Renal pelvis (tissue), 4 donors: ENCODE results near the gene STKLD1. TPM values are rescaled to one million over a fixed set of nuclear protein-coding genes. Genes with fewer than 3 reads are reported as not detected.

Source experiments
- DNase-seq: peaks from one replicate; pipeline ENCODE4 v3.0.0-alpha.2; 2013
- polyA plus RNA-seq, 3 donors: library from polyadenylated mRNA; unstranded; fragments of 120-200 nt; gene quantifications; one replicate each; pipeline ENCODE4 v1.2.1, GENCODE V29; 2013; ENCODE audit not compliant: insufficient read length in 3 of 3

STKLD1 gene
- polyA plus RNA-seq, 3 donors: 3.9 to 5.3 (median 4.6) TPM

- DNase-seq: no peak
Measured at GRCh38 chr9:133408042-133408441, 31.9 kb downstream of the STKLD1 start.

- DNase-seq: no peak
Measured at GRCh38 chr9:133415170-133415569, 39.0 kb downstream of the STKLD1 start.

- peak; percentile 87 for DNase-seq
Measured at GRCh38 chr9:133417541-133418461, 41.6 kb downstream of the STKLD1 start, which contains the start of gene REXO4. TSS of gene REXO4 (minus strand) at chr9:133418010. CDS start at chr9:133417844, 166 bp downstream.

- no peak for DNase-seq
Measured at GRCh38 chr9:133419005-133419404, 42.8 kb downstream of the STKLD1 start.

GRCh38 chr9:133420392-133420827 is 44.2 kb downstream of the STKLD1 start:
- no peak for DNase-seq

DNA sequence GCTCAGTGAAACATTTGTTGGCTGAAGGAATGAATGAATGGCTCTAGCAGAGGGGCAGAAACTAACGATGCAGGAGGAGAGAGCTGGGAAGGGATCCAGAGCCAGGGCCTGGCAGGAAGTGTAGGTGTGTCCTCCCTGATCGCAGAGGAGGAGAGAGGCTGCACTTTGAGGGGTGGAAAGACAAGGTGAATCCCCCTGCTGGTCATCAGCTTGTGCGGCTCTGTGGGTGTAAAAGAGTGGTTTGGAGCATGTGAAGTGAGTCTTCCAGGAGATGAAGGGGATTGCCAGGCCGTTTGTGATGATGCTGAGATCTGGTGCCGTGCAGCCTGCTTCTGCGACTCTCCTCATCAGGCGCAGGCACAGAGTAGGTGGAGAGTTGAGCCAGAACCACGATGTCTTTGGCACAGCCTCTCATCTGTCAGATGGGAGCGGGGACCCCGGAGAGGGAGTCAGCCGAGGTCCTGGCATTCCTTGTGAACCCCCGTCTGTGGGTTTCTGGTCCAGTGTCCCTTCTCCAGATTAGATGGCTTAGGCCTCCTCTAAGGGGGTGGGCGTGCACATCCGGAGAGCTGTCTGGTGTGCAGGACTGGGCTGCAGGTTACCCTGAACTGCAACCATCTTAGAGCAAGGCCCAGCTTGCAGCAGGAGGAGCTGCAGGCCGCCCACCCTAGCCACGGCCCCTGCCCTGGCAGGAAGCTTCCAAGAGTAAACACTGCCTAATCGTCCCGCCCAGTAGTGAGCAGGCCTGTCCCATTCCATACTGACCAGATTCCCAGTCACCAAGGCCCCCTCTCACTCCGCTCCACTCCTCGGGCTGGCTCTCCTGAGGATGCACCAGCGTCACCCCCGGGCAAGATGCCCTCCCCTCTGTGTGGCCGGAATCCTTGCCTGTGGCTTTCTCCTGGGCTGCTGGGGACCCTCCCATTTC is 45.7 kb downstream of the STKLD1 start, which contains the start of gene ADAMTS13:
Gene ADAMTS13, plus strand, starts transcription at position 753 of the 928 bp plus-strand sequence. Its CDS starts 77 bp downstream, at position 830.
- DNase-seq: no peak

DNA sequence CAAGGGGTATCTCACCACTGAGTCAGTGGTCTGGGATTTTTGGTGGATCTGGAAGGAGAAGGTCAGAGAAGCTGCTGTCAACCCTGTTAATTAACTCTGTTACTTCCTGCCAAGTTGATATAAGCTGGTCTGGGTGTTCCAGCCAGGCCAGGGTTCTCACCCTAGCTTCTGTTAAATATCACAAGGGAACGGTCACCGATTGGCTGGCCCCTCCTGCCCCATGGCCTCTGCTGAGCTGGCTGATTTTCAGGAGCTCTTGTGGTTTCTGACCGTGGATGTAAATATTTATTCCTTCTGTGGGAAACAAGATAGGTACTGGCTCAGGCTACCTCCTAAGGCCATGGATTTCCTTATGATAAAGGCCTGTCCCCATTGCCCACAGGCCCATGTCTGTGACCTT is 47.0 kb downstream of the STKLD1 start:
- no peak for DNase-seq

GRCh38 chr9:133424187-133424586 is 48.0 kb downstream of the STKLD1 start:
- no peak for DNase-seq

GRCh38 chr9:133425049-133425632 is 49.0 kb downstream of the STKLD1 start:
- no peak for DNase-seq

DNA sequence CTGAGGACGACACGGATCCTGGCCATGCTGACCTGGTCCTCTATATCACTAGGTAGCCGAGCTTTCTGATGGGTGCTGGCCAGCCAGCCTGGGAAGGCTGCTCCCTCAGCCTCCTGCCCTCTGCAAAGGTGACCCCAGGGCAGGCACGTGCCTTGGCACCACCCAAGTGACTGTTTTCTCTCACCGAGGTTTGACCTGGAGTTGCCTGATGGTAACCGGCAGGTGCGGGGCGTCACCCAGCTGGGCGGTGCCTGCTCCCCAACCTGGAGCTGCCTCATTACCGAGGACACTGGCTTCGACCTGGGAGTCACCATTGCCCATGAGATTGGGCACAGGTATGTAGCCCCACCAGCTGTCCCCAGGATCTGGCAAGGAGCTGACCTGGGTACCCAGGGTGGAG is 49.8 kb downstream of the STKLD1 start:
- no peak for DNase-seq

DNA sequence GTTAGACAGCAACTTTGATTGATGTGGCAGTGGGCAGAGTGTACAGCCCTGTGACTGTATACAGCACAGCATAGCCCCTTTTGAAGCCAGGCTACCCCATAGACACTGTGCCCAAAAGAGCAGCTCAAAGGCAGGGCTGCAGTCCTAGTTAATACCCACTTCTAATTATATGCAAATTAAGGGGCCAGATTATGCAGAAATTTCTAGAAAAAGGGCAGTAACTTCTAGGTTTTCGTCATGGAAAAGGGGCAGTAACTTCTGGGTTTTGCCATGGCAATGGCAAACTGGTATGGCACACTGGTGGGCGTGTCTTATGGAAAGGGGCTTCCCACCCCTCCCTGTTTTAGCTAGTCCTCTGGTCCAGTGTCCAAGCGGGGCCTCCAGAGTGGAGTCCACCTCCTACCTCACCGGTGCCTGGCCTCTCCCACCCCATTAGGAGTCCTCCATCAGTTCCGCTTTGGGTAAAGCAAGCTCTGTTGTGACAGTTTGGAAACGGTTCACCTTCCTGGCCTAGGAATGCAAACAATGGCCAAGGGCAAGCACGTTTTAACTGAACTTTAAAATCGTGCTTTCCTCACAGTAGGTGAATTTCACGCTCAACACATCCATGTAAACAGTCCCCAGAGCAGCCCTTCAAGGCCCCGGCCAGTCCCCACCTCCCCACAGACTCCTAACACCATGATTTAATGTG is 51.6 kb downstream of the STKLD1 start:
- DNase-seq: no peak

GRCh38 chr9:133428617-133429101 is 52.5 kb downstream of the STKLD1 start:
- peak; percentile 47 for DNase-seq

DNA sequence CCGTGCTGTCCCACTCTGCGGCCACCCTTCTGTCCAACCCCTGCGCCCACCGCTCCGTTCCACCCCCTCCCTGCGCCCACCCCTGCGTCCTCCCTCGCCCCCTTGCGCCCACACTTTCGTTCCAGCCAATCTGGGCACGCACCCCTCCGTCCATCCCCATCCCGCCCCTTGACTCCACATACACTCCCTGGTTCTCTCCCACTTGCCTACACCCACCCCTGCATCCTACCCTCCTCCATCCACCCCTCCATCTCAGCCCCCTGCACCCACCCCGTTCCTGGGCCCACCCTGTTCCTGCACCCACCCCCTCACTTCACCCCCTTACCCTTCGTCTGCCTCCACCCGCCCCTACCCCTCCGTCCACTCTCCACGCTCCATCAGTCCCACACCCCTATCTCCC is 53.0 kb downstream of the STKLD1 start:
- no peak for DNase-seq

DNA sequence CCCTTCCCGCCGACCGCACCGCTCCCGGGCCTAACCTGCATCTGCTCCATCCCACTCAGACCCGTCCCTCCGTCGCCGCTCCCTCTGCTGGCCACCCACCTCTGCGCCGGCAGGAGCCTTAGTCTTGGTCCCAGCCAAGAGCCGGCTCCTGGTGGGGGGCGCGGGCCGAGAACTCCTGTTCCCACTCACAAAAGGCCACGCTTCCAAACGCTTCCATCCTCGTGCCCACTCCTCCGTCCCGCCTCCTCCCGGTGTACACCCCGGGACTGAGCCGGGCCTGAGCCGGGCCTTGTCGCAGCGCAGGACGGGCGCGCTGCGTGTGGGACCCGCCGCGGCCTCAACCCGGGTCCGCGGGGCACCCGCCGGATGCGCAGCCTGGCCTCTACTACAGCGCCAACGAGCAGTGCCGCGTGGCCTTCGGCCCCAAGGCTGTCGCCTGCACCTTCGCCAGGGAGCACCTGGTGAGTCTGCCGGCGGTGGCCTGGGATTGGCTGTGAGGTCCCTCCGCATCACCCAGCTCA is 53.5 kb downstream of the STKLD1 start:
- DNase-seq: peak; percentile 57

GRCh38 chr9:133430244-133430643 is 54.1 kb downstream of the STKLD1 start:
- DNase-seq: no peak

DNA sequence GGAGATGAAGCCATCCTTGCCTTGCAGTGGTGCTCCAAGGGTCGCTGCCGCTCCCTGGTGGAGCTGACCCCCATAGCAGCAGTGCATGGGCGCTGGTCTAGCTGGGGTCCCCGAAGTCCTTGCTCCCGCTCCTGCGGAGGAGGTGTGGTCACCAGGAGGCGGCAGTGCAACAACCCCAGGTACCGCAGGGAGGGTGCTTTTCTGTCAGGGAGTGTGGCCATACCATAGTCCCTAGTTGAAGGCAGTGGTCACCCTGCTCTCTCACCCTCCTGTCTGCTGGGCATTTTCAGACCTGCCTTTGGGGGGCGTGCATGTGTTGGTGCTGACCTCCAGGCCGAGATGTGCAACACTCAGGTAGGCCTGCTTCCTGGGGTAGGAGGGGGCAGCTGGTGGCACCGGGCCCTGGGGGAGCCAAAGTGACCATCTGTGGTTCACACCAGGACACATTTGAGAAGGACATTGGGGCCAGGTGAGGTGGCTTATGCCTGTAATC is 57.2 kb downstream of the STKLD1 start:
- no peak for DNase-seq

DNA sequence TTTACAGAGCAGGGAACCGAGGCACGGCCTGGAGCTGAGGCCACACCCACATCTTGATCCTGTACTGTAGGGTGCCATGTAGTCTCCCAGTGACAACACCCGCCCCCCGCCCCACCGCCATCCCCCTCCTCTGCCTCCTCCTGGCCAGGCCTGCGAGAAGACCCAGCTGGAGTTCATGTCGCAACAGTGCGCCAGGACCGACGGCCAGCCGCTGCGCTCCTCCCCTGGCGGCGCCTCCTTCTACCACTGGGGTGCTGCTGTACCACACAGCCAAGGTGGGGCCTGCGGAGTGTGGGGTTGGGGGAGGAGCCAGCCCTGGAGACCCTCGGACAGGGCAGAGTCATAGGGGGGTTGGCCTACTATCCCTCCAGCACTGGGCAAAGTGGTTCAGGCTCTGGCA is 60.5 kb downstream of the STKLD1 start:
- DNase-seq: no peak

- no peak for DNase-seq
Measured at GRCh38 chr9:133437753-133438531, 61.8 kb downstream of the STKLD1 start.

DNA sequence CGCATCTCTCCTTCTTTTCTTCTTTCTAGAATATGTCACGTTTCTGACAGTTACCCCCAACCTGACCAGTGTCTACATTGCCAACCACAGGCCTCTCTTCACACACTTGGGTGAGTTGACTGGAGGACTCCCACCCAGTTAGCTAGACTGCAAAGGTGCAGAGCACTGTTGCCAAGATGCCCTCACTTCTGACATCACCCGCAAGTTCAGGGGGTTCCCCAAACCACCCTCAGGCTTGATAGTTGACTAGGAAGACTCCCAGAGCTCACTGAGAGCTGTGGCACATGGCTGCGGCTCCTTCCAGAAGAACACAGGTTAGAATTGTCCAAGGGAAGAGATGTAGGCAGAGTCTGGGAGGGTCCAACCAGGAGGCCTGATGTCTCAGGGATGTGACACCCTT is 63.2 kb downstream of the STKLD1 start:
- no peak for DNase-seq

DNA sequence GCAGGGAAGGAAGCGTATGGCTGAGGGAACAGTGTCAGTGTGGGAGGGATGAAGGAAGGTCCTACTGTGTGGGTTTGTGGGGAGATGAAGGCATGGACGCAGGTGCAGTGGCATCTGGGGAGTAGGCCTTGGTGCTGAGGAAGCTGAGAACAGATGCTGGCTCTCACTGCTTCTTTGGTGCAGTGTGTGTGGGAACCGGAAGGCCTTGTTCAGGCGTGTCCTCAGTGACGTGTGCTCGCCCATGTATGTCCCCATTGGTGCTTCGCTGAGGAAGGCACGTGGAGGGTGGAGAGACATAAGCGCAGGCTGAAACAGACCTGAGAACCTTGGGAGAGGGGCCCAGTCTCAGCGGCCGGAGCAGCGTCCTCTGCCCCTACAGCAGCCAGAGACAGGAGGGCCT is 64.7 kb downstream of the STKLD1 start:
- DNase-seq: no peak
